AG04450 (cell line): ENCODE measurements around the gene SYNGR2. TPM values are rescaled to one million over a fixed set of nuclear protein-coding genes. Genes with fewer than 3 reads are reported as not detected.

Experiments
- CTCF ChIA-PET: fragments of 300-600, 350-600 bp; formaldehyde crosslinking; extraction: SDS; loops from one replicate; lab custom pipeline; 2022; ENCODE audit warnings: antibody characterized with exemption, inconsistent platforms; lab: Charles Lee
- POLR2A ChIA-PET: fragments of 350-600 bp; formaldehyde crosslinking; extraction: SDS; loops from one replicate; lab custom pipeline; 2021; ENCODE audit warnings: antibody characterized with exemption, inconsistent platforms; lab: Yijun Ruan, JAX
- DNase-seq: peaks from one replicate; pipeline ENCODE4 v3.0.0-alpha.2; 2011; ENCODE audit warnings: low read depth, low spot score
- H3K27ac ChIP-seq: one replicate; pipeline ENCODE4 v1.5.1; 2012; ENCODE audit warnings: low read depth, low read length, control low read depth
- H3K27me3 ChIP-seq: one replicate; pipeline ENCODE4 v1.6.0; 2012; ENCODE audit warnings: low read length; ENCODE audit not compliant: control insufficient read depth, insufficient read depth
- H3K4me3 ChIP-seq: 2 replicates; pipeline ENCODE4 v1.5.1; 2011; ENCODE audit warnings: mild to moderate bottlenecking, low read depth, low read length, control low read depth
- H3K9me3 ChIP-seq: 2 replicates; pipeline ENCODE4 v1.5.1; 2012; ENCODE audit warnings: low read length; ENCODE audit not compliant: control insufficient read depth, insufficient read depth
- polyA plus RNA-seq: library from polyadenylated mRNA; depleted of rRNA; stranded (reverse); fragments of >200 nt; gene quantifications from 2 replicates; pipeline ENCODE4 v1.2.3, GENCODE V29; 2011
- TF ChIP-seq, protein P1 (sequence below): IDR thresholded peaks from 2 replicates; pipeline ENCODE4 v1.5.1; 2011; ENCODE audit warnings: low read depth, low read length, control low read depth, inconsistent platforms

Gene SYNGR2
- polyA plus RNA-seq, 1 experiment = 26.7 TPM

DNA sequence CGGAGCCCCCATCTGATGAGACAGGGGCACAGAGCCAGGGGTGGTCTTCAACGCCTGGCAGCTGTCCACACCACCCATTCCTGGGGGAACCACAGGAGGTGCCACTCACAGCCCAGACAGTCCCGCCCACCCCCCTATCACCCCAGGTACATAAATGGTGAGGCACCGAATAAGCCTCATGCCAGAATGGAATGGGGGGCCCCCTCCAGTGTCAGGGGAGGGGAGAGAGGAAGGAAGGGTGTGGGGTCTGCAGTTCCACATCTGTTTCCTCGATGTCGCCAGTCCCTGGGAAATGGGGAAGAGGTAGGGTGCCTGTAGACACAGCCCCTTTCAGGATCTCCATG, 41.5 kb upstream of the SYNGR2 start:
- H3K27ac ChIP-seq = no peak overlapping the region
- TF ChIP-seq, protein P1, sequence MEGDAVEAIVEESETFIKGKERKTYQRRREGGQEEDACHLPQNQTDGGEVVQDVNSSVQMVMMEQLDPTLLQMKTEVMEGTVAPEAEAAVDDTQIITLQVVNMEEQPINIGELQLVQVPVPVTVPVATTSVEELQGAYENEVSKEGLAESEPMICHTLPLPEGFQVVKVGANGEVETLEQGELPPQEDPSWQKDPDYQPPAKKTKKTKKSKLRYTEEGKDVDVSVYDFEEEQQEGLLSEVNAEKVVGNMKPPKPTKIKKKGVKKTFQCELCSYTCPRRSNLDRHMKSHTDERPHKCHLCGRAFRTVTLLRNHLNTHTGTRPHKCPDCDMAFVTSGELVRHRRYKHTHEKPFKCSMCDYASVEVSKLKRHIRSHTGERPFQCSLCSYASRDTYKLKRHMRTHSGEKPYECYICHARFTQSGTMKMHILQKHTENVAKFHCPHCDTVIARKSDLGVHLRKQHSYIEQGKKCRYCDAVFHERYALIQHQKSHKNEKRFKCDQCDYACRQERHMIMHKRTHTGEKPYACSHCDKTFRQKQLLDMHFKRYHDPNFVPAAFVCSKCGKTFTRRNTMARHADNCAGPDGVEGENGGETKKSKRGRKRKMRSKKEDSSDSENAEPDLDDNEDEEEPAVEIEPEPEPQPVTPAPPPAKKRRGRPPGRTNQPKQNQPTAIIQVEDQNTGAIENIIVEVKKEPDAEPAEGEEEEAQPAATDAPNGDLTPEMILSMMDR = no peak
- ChIA-PET CTCF (no interaction called here), POLR2A (no interaction called here)
- no peak overlapping the region for H3K4me3 ChIP-seq
- peaks cover 4% of the 10 kb centered on the region; the same call in 1 of the 2 replicates for H3K9me3 ChIP-seq
- peaks cover 27% of the 10 kb centered on the region for H3K27me3 ChIP-seq
- DNase-seq = no peak

DNA sequence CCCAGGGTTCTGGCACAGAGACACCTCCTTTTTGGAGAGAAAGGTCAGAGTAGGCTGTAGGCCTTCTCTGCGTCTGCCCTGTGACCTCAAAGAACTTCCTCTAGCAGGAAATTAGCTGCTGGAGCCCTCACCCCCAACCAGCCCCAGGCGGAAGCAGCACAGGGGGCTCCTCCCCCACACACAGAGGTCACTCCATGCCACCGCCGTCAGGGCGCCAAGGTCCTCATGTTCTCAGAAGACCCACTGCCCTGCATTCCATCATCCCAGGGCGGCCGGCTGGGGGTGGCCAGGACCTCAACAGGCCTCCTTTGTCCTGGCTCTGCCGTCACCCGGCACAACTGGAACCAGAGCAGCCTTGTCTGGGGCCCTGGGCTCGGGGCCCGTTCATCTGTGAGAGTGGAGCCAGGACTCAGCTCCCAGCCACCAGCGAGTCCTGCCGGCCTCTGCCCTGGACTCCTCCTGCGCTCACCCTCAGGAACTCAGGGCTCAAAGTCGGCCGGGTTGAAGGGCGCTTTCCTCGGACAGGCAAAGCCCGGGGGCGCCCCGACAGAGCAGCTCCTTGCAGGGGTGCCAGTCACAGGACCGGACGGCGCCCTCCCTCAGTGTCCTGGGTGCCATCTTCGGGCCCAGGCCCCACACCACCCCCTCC, 41.0 kb upstream of the SYNGR2 start:
- peaks cover 29% of the 10 kb centered on the region for H3K27me3 ChIP-seq
- H3K9me3 ChIP-seq = peaks cover 4% of the 10 kb centered on the region; the same call in 1 of the 2 replicates
- no peak overlapping the region for H3K27ac ChIP-seq
- TF ChIP-seq, protein P1 = no peak
- no peak for DNase-seq
- H3K4me3 ChIP-seq = no peak overlapping the region
- CTCF ChIA-PET = interaction anchor here (1.1 to 1.4 kb wide), 2 partner anchors 59 to 123 kb away, joined by 3 to 4 read pairs; partner anchors contain the start of genes AFMID and TK1
- POLR2A ChIA-PET = interaction anchor here (0.6 kb wide), 1 partner anchor 15 kb away, joined by 5 read pairs; no protein-coding TSS in a partner anchor

DNA sequence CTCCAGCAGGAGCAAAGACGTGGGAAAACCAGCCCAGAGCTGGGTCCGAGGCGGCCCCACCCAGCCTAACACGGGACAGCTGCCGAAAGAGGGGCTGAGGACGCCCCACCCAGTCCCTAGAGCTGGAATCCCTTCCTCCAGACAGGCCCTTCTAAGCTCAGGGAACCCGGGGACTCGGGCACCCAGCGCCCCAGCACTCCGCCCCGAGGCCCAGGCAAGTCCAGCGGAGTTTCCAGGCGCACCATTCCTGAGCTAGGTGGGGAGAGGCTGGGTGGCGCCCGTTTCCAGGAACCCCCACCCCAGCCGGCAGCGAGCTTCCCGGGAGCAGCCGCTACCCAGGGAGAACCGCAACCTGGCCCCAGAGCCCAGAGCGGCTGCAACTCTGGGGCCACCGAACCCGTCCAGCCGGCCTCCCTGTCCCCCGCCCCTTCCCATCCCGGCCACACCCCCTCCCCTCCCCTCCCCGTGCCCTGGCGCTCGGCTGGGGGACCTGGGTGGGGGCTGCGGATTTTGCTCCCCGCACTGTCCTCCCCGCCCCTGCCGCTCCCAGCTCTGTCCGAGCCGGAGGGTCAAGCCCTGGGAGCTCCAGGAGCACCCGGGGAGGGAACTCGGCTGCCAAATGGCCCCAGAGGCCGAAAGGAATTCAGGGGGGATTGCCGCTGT, 40.4 kb upstream of the SYNGR2 start:
- POLR2A ChIA-PET = interaction anchor here (0.6 to 0.7 kb wide), 3 partner anchors 12 to 1629 kb away, joined by 3 to 6 read pairs (median 5); no protein-coding TSS in a partner anchor
- TF ChIP-seq, protein P1 = no peak
- DNase-seq = no peak
- Histone ChIP-seq H3K27ac (no peak overlapping the region), H3K27me3 (peaks cover 35% of the 10 kb centered on the region), H3K4me3 (peak overlapping the region; percentile 56), H3K9me3 (peaks cover 4% of the 10 kb centered on the region; the same call in 1 of the 2 replicates)
- CTCF ChIA-PET = interaction anchor here (1.1 to 1.4 kb wide), 2 partner anchors 59 to 122 kb away, joined by 3 to 4 read pairs; partner anchors contain the start of genes AFMID and TK1

DNA sequence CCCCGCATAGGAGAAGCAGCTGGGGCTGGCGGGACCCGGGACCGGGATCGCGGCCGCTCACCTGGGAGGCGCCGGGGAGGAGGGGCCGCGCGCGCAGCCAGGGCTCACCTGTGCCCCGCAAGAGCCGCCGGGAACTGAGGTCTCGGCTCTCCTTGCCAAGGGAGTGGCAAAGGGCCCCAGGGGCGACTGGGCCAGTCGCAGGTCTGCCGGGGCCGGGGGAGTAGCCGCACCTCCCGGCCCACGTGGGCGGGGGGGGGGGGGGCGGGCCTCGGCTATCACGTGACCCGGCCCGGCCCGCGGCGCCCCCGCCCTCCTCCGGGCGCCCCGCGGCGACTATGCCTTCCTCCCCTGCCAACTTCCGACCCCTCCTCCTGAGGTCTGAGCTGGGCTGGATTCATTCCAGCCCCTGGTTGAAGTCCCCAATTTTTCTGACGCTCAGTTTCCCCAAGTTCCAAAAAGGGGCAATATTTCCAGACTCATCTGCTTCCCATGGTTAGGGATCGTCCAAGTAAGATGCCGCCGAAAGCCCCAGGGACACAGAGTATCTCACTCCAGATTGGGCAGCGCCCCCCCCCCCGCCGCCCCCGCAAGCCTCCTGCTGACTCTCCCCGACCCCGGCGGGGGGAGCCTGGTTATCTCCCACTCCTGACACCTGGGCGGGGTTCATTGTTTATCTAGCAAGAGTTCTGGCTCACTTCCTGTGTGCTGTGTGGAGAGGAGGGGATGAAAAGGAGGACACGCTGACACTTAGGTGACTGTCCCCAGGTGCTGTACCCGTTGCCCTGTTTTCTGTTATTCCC, 39.6 kb upstream of the SYNGR2 start, which contains the start of gene TMC6:
TSS of gene TMC6 (minus strand) at position 205 of the 800 bp plus-strand sequence. CDS start 1,923 bp downstream, outside the sequence.
- ChIA-PET POLR2A (interaction anchor here (0.6 to 0.7 kb wide), 2 partner anchors 13 to 1630 kb away, joined by 3 to 6 read pairs; no protein-coding TSS in a partner anchor), CTCF (interaction anchor here (1.4 kb wide), 1 partner anchor 58 kb away, joined by 4 read pairs; the partner anchor contains the start of genes AFMID and TK1)
- peaks cover 35% of the 10 kb centered on the region for H3K27me3 ChIP-seq
- H3K4me3 ChIP-seq = peak within 1 kb of the TSS; percentile 56
- H3K9me3 ChIP-seq = peaks cover 4% of the 10 kb centered on the region; the same call in 1 of the 2 replicates
- no peak for DNase-seq
- no peak within 1 kb of the TSS for H3K27ac ChIP-seq
- TF ChIP-seq, protein P1 = no peak
